Neuronal stem cell (in vitro differentiated cells): ENCODE results near the gene TFF3.

Experiments
- DNase-seq: peaks from one replicate; pipeline ENCODE4 v3.0.0-alpha.2; 2013; ENCODE audit warnings: low spot score
- H2AFZ ChIP-seq: one replicate; pipeline ENCODE4 v1.6.1; 2013; ENCODE audit warnings: mild to moderate bottlenecking, low read length, inconsistent platforms
- H2AK5ac ChIP-seq: 2 replicates; pipeline ENCODE4 v1.6.1; 2013; ENCODE audit warnings: low read depth, mild to moderate bottlenecking, inconsistent platforms, low read length, moderate library complexity, mixed read lengths
- H2BK120ac ChIP-seq: 2 replicates; pipeline ENCODE4 v1.6.1; 2013; ENCODE audit warnings: low read depth, mild to moderate bottlenecking, inconsistent platforms, low read length, moderate library complexity, mixed read lengths
- H2BK12ac ChIP-seq: one replicate; pipeline ENCODE4 v1.6.1; 2013; ENCODE audit warnings: low read length, inconsistent platforms
- H2BK15ac ChIP-seq: 2 replicates; pipeline ENCODE4 v1.6.1; 2013; ENCODE audit warnings: mild to moderate bottlenecking, low read length, inconsistent platforms, mixed read lengths
- H2BK5ac ChIP-seq: one replicate; pipeline ENCODE4 v1.6.1; 2013; ENCODE audit warnings: inconsistent platforms, mild to moderate bottlenecking, low read length, moderate library complexity
- H3K14ac ChIP-seq: one replicate; pipeline ENCODE4 v1.6.1; 2013; ENCODE audit warnings: low read length, inconsistent platforms
- H3K18ac ChIP-seq: 2 replicates; pipeline ENCODE4 v1.6.1; 2013; ENCODE audit warnings: low read length, inconsistent platforms
- H3K23ac ChIP-seq: 2 replicates; pipeline ENCODE4 v1.6.1; 2013; ENCODE audit warnings: low read depth, mild to moderate bottlenecking, mixed read lengths, low read length, inconsistent platforms; ENCODE audit not compliant: poor library complexity
- H3K27ac ChIP-seq: replicated peaks from 3 replicates; pipeline ENCODE4 v1.5.1; 2013; ENCODE audit warnings: low read length, inconsistent platforms
- H3K27me3 ChIP-seq, 3 experiments: 2 replicates each; pipeline ENCODE4 v1.6.1; 2013; ENCODE audit warnings: low read length in 3 of 3, mild to moderate bottlenecking in 2 of 3, inconsistent platforms in 1 of 3, low read depth in 1 of 3, mixed read lengths in 1 of 3, moderate library complexity in 1 of 3; ENCODE audit not compliant: control insufficient read depth in 3 of 3, insufficient read depth in 3 of 3
- H3K36me3 ChIP-seq, 2 donors: replicated peaks in 1 of 2; 2 replicates each; pipeline ENCODE4 v1.6.1; 2013; ENCODE audit warnings: low read length in 2 of 2; ENCODE audit not compliant: control insufficient read depth in 2 of 2, insufficient read depth in 2 of 2
- H3K4ac ChIP-seq: 2 replicates; pipeline ENCODE4 v1.6.1; 2013; ENCODE audit warnings: inconsistent platforms, mild to moderate bottlenecking, low read length, moderate library complexity
- H3K4me1 ChIP-seq, 2 donors: 1 replicate in 1 of 2; 2 replicates in 1 of 2; pipeline ENCODE4 v1.6.1; 2013; ENCODE audit warnings: low read length in 2 of 2, low read depth in 1 of 2; ENCODE audit not compliant: control insufficient read depth in 2 of 2, insufficient read depth in 1 of 2
- H3K4me2 ChIP-seq: one replicate; pipeline ENCODE4 v1.6.1; 2013; ENCODE audit warnings: mild to moderate bottlenecking, low read length, inconsistent platforms; ENCODE audit not compliant: insufficient read depth, poor library complexity, severe bottlenecking
- H3K4me3 ChIP-seq, 2 donors: 2 replicates each; pipeline ENCODE4 v1.5.1; 2013; ENCODE audit warnings: low read length in 2 of 2, mild to moderate bottlenecking in 2 of 2, inconsistent platforms in 1 of 2, moderate library complexity in 1 of 2
- H3K79me1 ChIP-seq: one replicate; pipeline ENCODE4 v1.6.1; 2013; ENCODE audit warnings: low read depth, mild to moderate bottlenecking, inconsistent platforms, low read length, moderate library complexity
- H3K9ac ChIP-seq: one replicate; pipeline ENCODE4 v1.6.1; 2013; ENCODE audit warnings: mild to moderate bottlenecking, low read depth, low read length, inconsistent platforms; ENCODE audit not compliant: poor library complexity
- H3K9me3 ChIP-seq, 2 donors: replicated peaks in 1 of 2; 2 replicates each; pipeline versions ENCODE3 to v1.6.1; 2013; ENCODE audit warnings: low read length in 2 of 2, mild to moderate bottlenecking in 2 of 2, inconsistent platforms in 1 of 2, low read depth in 1 of 2, mixed read lengths in 1 of 2, moderate library complexity in 1 of 2; ENCODE audit not compliant: control insufficient read depth in 2 of 2, insufficient read depth in 1 of 2
- H4K8ac ChIP-seq: one replicate; pipeline ENCODE4 v1.6.1; 2013; ENCODE audit warnings: low read depth, mild to moderate bottlenecking, inconsistent platforms, low read length, moderate library complexity
- H4K91ac ChIP-seq: one replicate; pipeline ENCODE4 v1.6.1; 2013; ENCODE audit warnings: low read length, low read depth, mild to moderate bottlenecking, inconsistent platforms; ENCODE audit not compliant: poor library complexity
- WGBS, 2 donors: extraction: QIAGEN DNeasy Blood & Tissue Kit; methylation state at CpG; one replicate each; pipeline ENCODE4 v1.1.7; 2013; ENCODE audit warnings: missing lambda C conversion rate in 2 of 2, mixed read lengths in 1 of 2; ENCODE audit not compliant: insufficient read length in 2 of 2, insufficient replicate concordance in 1 of 2; ENCODE audit errors: extremely low coverage in 2 of 2; 5-methylcytosine and 5-hydroxymethylcytosine counted together

The TFF3 gene

GRCh38 chr21:42316891-42317290, 1.7 kb upstream of the TFF3 start:
- H2BK15ac ChIP-seq: peak overlapping the region; percentile 20
- no peak overlapping the region for H2BK120ac ChIP-seq
- peak overlapping the region; percentile 11 for H3K18ac ChIP-seq
- no peaks in the 10 kb centered on the region for H3K79me1 ChIP-seq
- H2AFZ ChIP-seq: no peak overlapping the region
- H3K23ac ChIP-seq: no peak overlapping the region
- H3K4me3 ChIP-seq: no peak overlapping the region
- no peak overlapping the region for H3K14ac ChIP-seq
- no peaks in the 10 kb centered on the region for H3K36me3 ChIP-seq
- no peak overlapping the region for H3K4me2 ChIP-seq
- no peak overlapping the region for H2AK5ac ChIP-seq
- no peak overlapping the region for H4K91ac ChIP-seq
- peaks cover 0 to 13% of the 10 kb centered on the region in 2 donors for H3K4me1 ChIP-seq
- no peak for DNase-seq
- no peaks in the 10 kb centered on the region for H3K9me3 ChIP-seq
- H3K4ac ChIP-seq: no peak overlapping the region
- no peak overlapping the region for H3K27ac ChIP-seq
- no peak overlapping the region for H2BK12ac ChIP-seq
- peaks cover 0 to 32% (median 0%) of the 10 kb centered on the region in 3 experiments for H3K27me3 ChIP-seq
- H4K8ac ChIP-seq: no peak overlapping the region
- WGBS, 2 donors: no CpG with 5 or more reads among the region's 16 CpGs
- peak overlapping the region; percentile 12 for H2BK5ac ChIP-seq
- no peak overlapping the region for H3K9ac ChIP-seq

- Histone ChIP-seq H2BK5ac (peak overlapping the region; percentile 32), H3K27me3 (peaks cover 0 to 50% (median 2%) of the 10 kb centered on the region in 3 experiments)
Measured at GRCh38 chr21:42314616-42315295, 453 bp downstream of the TFF3 start.

DNA sequence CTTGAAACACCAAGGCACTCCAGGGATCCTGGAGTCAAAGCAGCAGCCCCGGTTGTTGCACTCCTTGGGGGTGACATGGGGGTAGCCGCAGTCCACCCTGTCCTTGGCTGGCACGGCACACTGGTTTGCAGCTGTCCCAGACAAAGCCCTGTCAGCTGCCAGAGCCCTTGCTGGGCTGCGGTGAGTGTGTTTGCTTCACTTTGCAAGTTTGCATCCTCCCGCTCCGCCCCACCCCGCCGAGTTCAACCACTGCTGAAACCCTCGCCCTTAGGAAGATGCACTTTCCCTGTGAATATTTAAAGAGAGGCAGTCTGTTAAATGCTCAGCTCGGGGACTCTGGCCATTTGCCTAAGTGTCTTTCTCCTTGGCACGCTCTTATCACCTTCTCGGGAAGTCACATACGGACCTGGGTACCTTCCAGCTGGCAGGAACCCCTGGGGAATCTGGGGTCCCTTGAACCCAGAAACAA, 1.7 kb downstream of the TFF3 start:
- no peak overlapping the region for H4K8ac ChIP-seq
- no CpG with 5 or more reads among the region's 13 CpGs for WGBS, 2 donors
- no peak for DNase-seq

More at GRCh38 chr21:42314616-42315295, 453 bp downstream of the TFF3 start:
- peak overlapping the region; percentile 42 for H3K27ac ChIP-seq
- DNase-seq: no peak
- no peak overlapping the region for H2AFZ ChIP-seq
- no peaks in the 10 kb centered on the region for H3K9me3 ChIP-seq
- no peak overlapping the region for H3K4me3 ChIP-seq
- H2BK12ac ChIP-seq: no peak overlapping the region
- peak overlapping the region; percentile 62 for H3K23ac ChIP-seq
- H3K79me1 ChIP-seq: no peaks in the 10 kb centered on the region
- H3K18ac ChIP-seq: peak overlapping the region; percentile 49
- no peak overlapping the region for H4K8ac ChIP-seq
- peak overlapping the region; percentile 77 for H3K14ac ChIP-seq
- no CpG with 5 or more reads among the region's 6 CpGs for WGBS, 2 donors
- H3K9ac ChIP-seq: no peak overlapping the region
- H3K36me3 ChIP-seq: no peaks in the 10 kb centered on the region
- no peak overlapping the region for H3K4me2 ChIP-seq
- H4K91ac ChIP-seq: no peak overlapping the region
- no peak overlapping the region for H2AK5ac ChIP-seq
- H2BK15ac ChIP-seq: peak overlapping the region; percentile 14
- H3K4me1 ChIP-seq: peaks cover 0 to 16% of the 10 kb centered on the region in 2 donors
- no peak overlapping the region for H2BK120ac ChIP-seq
- no peak overlapping the region for H3K4ac ChIP-seq

GRCh38 chr21:42312626-42313104, 2.5 kb downstream of the TFF3 start:
- H4K91ac ChIP-seq: peak overlapping the region; percentile 44
- H2BK5ac ChIP-seq: no peak overlapping the region
- peaks cover 0 to 16% of the 10 kb centered on the region in 2 donors for H3K4me1 ChIP-seq
- no peak overlapping the region for H3K4me3 ChIP-seq
- no peak overlapping the region for H4K8ac ChIP-seq
- H3K36me3 ChIP-seq: no peaks in the 10 kb centered on the region
- H3K9me3 ChIP-seq: no peaks in the 10 kb centered on the region
- H3K9ac ChIP-seq: no peak overlapping the region
- H3K18ac ChIP-seq: peak overlapping the region; percentile 29
- H2BK120ac ChIP-seq: no peak overlapping the region
- no peaks in the 10 kb centered on the region for H3K79me1 ChIP-seq
- H3K4ac ChIP-seq: no peak overlapping the region
- H3K4me2 ChIP-seq: no peak overlapping the region
- H3K23ac ChIP-seq: no peak overlapping the region
- no peak overlapping the region for H3K27ac ChIP-seq
- peak overlapping the region; percentile 69 for H2BK12ac ChIP-seq
- H3K27me3 ChIP-seq: peaks cover 0 to 50% (median 2%) of the 10 kb centered on the region in 3 experiments
- H2AK5ac ChIP-seq: no peak overlapping the region
- WGBS, 2 donors: no CpG with 5 or more reads among the region's 16 CpGs
- DNase-seq: no peak
- no peak overlapping the region for H2AFZ ChIP-seq
- peak overlapping the region; percentile 34 for H2BK15ac ChIP-seq
- no peak overlapping the region for H3K14ac ChIP-seq

More for the DNA sequence above, 1.7 kb downstream of the TFF3 start:
- Histone ChIP-seq H2BK15ac (no peak overlapping the region), H3K36me3 (no peaks in the 10 kb centered on the region), H3K4me2 (no peak overlapping the region), H3K9me3 (no peaks in the 10 kb centered on the region), H3K27me3 (peaks cover 0 to 50% (median 2%) of the 10 kb centered on the region in 3 experiments), H2BK12ac (no peak overlapping the region), H3K14ac (no peak overlapping the region), H2AK5ac (peak overlapping the region; percentile 82), H2AFZ (no peak overlapping the region), H2BK120ac (no peak overlapping the region), H4K91ac (no peak overlapping the region), H3K9ac (peak overlapping the region; percentile 60), H3K4me1 (peaks cover 0 to 16% of the 10 kb centered on the region in 2 donors), H3K23ac (no peak overlapping the region), H3K4ac (no peak overlapping the region), H3K79me1 (no peaks in the 10 kb centered on the region), H2BK5ac (no peak overlapping the region), H3K18ac (peak overlapping the region; percentile 58), H3K4me3 (no peak overlapping the region), H3K27ac (no peak overlapping the region)
